GM06990 (cell line): ENCODE results near the gene MEX3A.

Source experiments
- DNase-seq: peaks from one replicate; pipeline ENCODE4 v3.0.0-alpha.2; 2011; ENCODE audit not compliant: insufficient read length; ENCODE audit errors: extremely low read depth
- H3K27me3 ChIP-seq: replicated peaks from 2 replicates; pipeline ENCODE4 v1.6.0; 2011; ENCODE audit warnings: low read length; ENCODE audit not compliant: control insufficient read depth, insufficient read depth
- H3K36me3 ChIP-seq: 2 replicates; pipeline ENCODE4 v1.5.1; 2011; ENCODE audit warnings: low read length; ENCODE audit not compliant: control insufficient read depth, insufficient read depth
- H3K4me3 ChIP-seq: replicated peaks from 2 replicates; pipeline ENCODE4 v1.5.1; 2011; ENCODE audit warnings: low read depth, mild to moderate bottlenecking, control low read depth, low read length
- CTCF ChIP-seq: IDR thresholded peaks from 2 replicates; pipeline ENCODE4 v1.5.1; 2011; ENCODE audit warnings: low read length, control low read depth, mild to moderate bottlenecking, inconsistent platforms; ENCODE audit not compliant: insufficient read depth, poor library complexity, severe bottlenecking

Gene MEX3A

GRCh38 chr1:156060937-156061636 is 21.2 kb downstream of the MEX3A start, which contains the start of gene RAB25:
Gene RAB25 (plus strand): TSS chr1:156061160. CDS start chr1:156061401, 241 bp downstream.
- no peak for TF ChIP-seq CTCF
- no peak within 1 kb of the TSS for H3K4me3 ChIP-seq
- no peaks in the 10 kb centered on the region for H3K27me3 ChIP-seq
- peaks cover 2% of the 10 kb centered on the region for H3K36me3 ChIP-seq
- DNase-seq: no peak

- H3K36me3 ChIP-seq: peaks cover 2% of the 10 kb centered on the region
- DNase-seq: no peak
- no peak overlapping the region for H3K4me3 ChIP-seq
- TF ChIP-seq CTCF: no peak
- H3K27me3 ChIP-seq: no peaks in the 10 kb centered on the region
Observed at GRCh38 chr1:156056326-156056849, 25.9 kb downstream of the MEX3A start.

GRCh38 chr1:156055281-156056048 is 26.8 kb downstream of the MEX3A start:
- no peak for TF ChIP-seq CTCF
- DNase-seq: peak; percentile 17
- Histone ChIP-seq H3K27me3 (no peaks in the 10 kb centered on the region), H3K36me3 (peaks cover 4% of the 10 kb centered on the region), H3K4me3 (peak overlapping the region; percentile 99)

GRCh38 chr1:156054500-156055280 is 27.6 kb downstream of the MEX3A start, which contains the start of gene LAMTOR2:
Gene LAMTOR2 (plus strand): TSS chr1:156054782. CDS start chr1:156054890, 108 bp downstream.
- H3K27me3 ChIP-seq: no peaks in the 10 kb centered on the region
- peak; percentile 92 for DNase-seq
- TF ChIP-seq CTCF: peak; percentile 1
- H3K4me3 ChIP-seq: peak within 1 kb of the TSS; percentile 99
- peaks cover 6% of the 10 kb centered on the region for H3K36me3 ChIP-seq

GRCh38 chr1:156053768-156054499 is 28.3 kb downstream of the MEX3A start, which contains the start of gene UBQLN4:
Gene UBQLN4 (minus strand): TSS chr1:156053798. CDS start chr1:156053701, 97 bp downstream.
- peak; percentile 46 for TF ChIP-seq CTCF
- H3K4me3 ChIP-seq: peak within 1 kb of the TSS; percentile 99
- DNase-seq: peak; percentile 87
- peaks cover 8% of the 10 kb centered on the region for H3K36me3 ChIP-seq
- no peaks in the 10 kb centered on the region for H3K27me3 ChIP-seq
